Measurements from ENCODE around the gene CENPL. TPM values are rescaled to one million over a fixed set of nuclear protein-coding genes. Genes with fewer than 3 reads are reported as not detected.
A peak's percentile ranks its signal among the peaks of the same experiment; 100 is the strongest.

CENPL gene
- total and polyA plus RNA-seq, 2 of the 8 experiments (the other 6 are each of a cell fraction or from before 2014, with no cell fraction given) = 6.6 to 16.0 TPM

DNA sequence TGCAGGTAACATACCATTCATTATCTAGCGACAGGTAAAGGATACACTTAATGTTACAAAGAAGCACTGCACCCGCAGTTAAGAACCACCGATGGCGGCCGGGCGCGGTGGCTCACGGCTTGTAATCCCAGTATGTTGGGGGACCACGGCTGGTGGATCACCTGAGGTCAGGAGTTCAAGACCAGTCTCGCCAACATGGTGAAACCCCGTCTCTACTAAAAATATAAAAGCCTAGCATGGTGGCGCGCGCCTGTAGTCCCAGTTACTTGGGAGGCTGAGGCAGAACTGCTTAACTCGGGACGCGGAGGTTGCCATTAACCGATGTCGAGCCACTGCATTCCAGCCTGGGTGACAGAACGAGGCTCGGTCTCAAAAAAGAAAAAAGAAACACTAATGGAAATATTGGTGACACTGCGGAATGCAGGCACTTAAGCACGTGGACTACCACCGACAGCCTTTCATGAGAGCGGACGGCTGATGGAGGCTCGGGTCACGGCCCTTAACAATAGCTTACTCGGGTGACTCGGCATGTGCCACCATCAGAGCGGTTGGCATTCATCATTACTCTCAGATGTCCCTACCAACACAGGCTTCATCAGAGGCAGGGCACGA lies 42.6 kb upstream of the CENPL start (continued):
- TF ChIP-seq ASH2L (IDR thresholded peaks at IDR 0.05; ENCODE audit: low read length) = no peak
- TF ChIP-seq CEBPB (IDR thresholded peaks at IDR 0.05; ENCODE audit: low read depth, low read length) = no peak
- TF ChIP-seq RAD21 (IDR thresholded peaks at IDR 0.05 in 1 of 2, conservative IDR thresholded peaks at IDR 0.05 in 1 of 2; ENCODE audit: low read depth in 2 of 2, low read length in 2 of 2) = no peak
- TF ChIP-seq EZH2 (IDR thresholded peaks at IDR 0.05; ENCODE audit: low read depth, low read length, severe bottlenecking) = no peak
- TF ChIP-seq EGR1 (IDR thresholded peaks at IDR 0.05; ENCODE audit: borderline replicate concordance, low read depth, low read length) = no peak
- no peak for TF ChIP-seq SIX5 (IDR thresholded peaks at IDR 0.05; ENCODE audit: low read depth, low read length)
- TF ChIP-seq GABPA (IDR thresholded peaks at IDR 0.05; ENCODE audit: borderline replicate concordance, insufficient read depth, low read length) = no peak
- no peak for TF ChIP-seq CREB1 (IDR thresholded peaks at IDR 0.05)
- TF ChIP-seq BACH1 (IDR thresholded peaks at IDR 0.05; ENCODE audit: low read length) = no peak
- TF ChIP-seq, protein P1, sequence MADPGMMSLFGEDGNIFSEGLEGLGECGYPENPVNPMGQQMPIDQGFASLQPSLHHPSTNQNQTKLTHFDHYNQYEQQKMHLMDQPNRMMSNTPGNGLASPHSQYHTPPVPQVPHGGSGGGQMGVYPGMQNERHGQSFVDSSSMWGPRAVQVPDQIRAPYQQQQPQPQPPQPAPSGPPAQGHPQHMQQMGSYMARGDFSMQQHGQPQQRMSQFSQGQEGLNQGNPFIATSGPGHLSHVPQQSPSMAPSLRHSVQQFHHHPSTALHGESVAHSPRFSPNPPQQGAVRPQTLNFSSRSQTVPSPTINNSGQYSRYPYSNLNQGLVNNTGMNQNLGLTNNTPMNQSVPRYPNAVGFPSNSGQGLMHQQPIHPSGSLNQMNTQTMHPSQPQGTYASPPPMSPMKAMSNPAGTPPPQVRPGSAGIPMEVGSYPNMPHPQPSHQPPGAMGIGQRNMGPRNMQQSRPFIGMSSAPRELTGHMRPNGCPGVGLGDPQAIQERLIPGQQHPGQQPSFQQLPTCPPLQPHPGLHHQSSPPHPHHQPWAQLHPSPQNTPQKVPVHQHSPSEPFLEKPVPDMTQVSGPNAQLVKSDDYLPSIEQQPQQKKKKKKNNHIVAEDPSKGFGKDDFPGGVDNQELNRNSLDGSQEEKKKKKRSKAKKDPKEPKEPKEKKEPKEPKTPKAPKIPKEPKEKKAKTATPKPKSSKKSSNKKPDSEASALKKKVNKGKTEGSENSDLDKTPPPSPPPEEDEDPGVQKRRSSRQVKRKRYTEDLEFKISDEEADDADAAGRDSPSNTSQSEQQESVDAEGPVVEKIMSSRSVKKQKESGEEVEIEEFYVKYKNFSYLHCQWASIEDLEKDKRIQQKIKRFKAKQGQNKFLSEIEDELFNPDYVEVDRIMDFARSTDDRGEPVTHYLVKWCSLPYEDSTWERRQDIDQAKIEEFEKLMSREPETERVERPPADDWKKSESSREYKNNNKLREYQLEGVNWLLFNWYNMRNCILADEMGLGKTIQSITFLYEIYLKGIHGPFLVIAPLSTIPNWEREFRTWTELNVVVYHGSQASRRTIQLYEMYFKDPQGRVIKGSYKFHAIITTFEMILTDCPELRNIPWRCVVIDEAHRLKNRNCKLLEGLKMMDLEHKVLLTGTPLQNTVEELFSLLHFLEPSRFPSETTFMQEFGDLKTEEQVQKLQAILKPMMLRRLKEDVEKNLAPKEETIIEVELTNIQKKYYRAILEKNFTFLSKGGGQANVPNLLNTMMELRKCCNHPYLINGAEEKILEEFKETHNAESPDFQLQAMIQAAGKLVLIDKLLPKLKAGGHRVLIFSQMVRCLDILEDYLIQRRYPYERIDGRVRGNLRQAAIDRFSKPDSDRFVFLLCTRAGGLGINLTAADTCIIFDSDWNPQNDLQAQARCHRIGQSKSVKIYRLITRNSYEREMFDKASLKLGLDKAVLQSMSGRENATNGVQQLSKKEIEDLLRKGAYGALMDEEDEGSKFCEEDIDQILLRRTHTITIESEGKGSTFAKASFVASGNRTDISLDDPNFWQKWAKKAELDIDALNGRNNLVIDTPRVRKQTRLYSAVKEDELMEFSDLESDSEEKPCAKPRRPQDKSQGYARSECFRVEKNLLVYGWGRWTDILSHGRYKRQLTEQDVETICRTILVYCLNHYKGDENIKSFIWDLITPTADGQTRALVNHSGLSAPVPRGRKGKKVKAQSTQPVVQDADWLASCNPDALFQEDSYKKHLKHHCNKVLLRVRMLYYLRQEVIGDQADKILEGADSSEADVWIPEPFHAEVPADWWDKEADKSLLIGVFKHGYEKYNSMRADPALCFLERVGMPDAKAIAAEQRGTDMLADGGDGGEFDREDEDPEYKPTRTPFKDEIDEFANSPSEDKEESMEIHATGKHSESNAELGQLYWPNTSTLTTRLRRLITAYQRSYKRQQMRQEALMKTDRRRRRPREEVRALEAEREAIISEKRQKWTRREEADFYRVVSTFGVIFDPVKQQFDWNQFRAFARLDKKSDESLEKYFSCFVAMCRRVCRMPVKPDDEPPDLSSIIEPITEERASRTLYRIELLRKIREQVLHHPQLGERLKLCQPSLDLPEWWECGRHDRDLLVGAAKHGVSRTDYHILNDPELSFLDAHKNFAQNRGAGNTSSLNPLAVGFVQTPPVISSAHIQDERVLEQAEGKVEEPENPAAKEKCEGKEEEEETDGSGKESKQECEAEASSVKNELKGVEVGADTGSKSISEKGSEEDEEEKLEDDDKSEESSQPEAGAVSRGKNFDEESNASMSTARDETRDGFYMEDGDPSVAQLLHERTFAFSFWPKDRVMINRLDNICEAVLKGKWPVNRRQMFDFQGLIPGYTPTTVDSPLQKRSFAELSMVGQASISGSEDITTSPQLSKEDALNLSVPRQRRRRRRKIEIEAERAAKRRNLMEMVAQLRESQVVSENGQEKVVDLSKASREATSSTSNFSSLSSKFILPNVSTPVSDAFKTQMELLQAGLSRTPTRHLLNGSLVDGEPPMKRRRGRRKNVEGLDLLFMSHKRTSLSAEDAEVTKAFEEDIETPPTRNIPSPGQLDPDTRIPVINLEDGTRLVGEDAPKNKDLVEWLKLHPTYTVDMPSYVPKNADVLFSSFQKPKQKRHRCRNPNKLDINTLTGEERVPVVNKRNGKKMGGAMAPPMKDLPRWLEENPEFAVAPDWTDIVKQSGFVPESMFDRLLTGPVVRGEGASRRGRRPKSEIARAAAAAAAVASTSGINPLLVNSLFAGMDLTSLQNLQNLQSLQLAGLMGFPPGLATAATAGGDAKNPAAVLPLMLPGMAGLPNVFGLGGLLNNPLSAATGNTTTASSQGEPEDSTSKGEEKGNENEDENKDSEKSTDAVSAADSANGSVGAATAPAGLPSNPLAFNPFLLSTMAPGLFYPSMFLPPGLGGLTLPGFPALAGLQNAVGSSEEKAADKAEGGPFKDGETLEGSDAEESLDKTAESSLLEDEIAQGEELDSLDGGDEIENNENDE (IDR thresholded peaks at IDR 0.05; ENCODE audit: insufficient replicate concordance, low read length) = no peak
- TF ChIP-seq POLR2AphosphoS5 (IDR thresholded peaks at IDR 0.05; ENCODE audit: low read depth, low read length) = peak; percentile 99; the same call in 1 of the 2 replicates
